HepG2 (cell line): ENCODE measurements around the gene BRD1. TPM values are rescaled to one million over a fixed set of nuclear protein-coding genes. Genes with fewer than 3 reads are reported as not detected.

Experiments used
- ATAC-seq: fragments of 200-7000 bp; cut with Tn5 transposase; 3 replicates; pipeline ENCODE4 v1.9.1; 2020; ENCODE audit warnings: mild to moderate bottlenecking, moderate library complexity
- BruUV-seq: library from RNA; stranded (reverse); fragments of 400-500 nt; replicated peaks from 2 replicates; lab custom pipeline; 2021; lab: Mats Ljungman, UMichigan
- CTCF ChIA-PET: fragments of 300-600 bp; formaldehyde crosslinking; extraction: SDS; loops from one replicate; lab custom pipeline; 2021; ENCODE audit warnings: low total read pairs, inconsistent platforms, low intra/inter-chr PET ratio; lab: Yijun Ruan, JAX
- POLR2A ChIA-PET: fragments of 350-600 bp; sonication (Branson Sonifier 250); formaldehyde crosslinking; loops from one replicate; lab custom pipeline; 2020; ENCODE audit warnings: antibody characterized with exemption, inconsistent platforms; lab: Yijun Ruan, JAX
- DNase-seq: peaks from one replicate; pipeline ENCODE4 v3.0.0-alpha.2; 2015; ENCODE audit warnings: low spot score
- FAIRE-seq: peaks from 3 replicates; lab custom pipeline; 2011; peaks lifted over from hg19 to GRCh38; lab: Jason Lieb, UNC
- H2AFZ ChIP-seq: one replicate; pipeline ENCODE4 v1.6.1; 2011; ENCODE audit warnings: low read length, inconsistent platforms
- H3K27ac ChIP-seq: fragments of 300-600 bp; 3 replicates; pipeline ENCODE4 v1.8.0; 2011; ENCODE audit warnings: mixed run types, mild to moderate bottlenecking, mixed read lengths, low read length, inconsistent platforms; ENCODE audit not compliant: insufficient read depth; ENCODE audit errors: extremely low read length
- H3K27me3 ChIP-seq, 2 experiments: fragments of 200-600 bp in 1 of 2; 2 replicates in 1 of 2; 3 replicates in 1 of 2; pipeline versions ENCODE4 v1.6.0 to v1.8.0; 2011; ENCODE audit warnings: low read length in 2 of 2, mild to moderate bottlenecking in 2 of 2, moderate library complexity in 2 of 2, inconsistent platforms in 1 of 2; ENCODE audit not compliant: insufficient read depth in 2 of 2, control insufficient read depth in 1 of 2
- H3K36me3 ChIP-seq, 2 experiments: fragments of 200-600 bp in 1 of 2; replicated peaks in 1 of 2; 2 replicates in 1 of 2; 3 replicates in 1 of 2; pipeline versions ENCODE4 v1.5.1 to v1.8.0; 2011; ENCODE audit warnings: low read length in 2 of 2, inconsistent platforms in 1 of 2; ENCODE audit not compliant: insufficient read depth in 2 of 2, control insufficient read depth in 1 of 2
- H3K4me1 ChIP-seq: 2 replicates; pipeline ENCODE4 v1.5.1; 2012; ENCODE audit warnings: low read length, inconsistent platforms; ENCODE audit not compliant: insufficient read depth
- H3K4me2 ChIP-seq: 2 replicates; pipeline ENCODE4 v1.6.0; 2011; ENCODE audit warnings: low read depth, low read length, inconsistent platforms
- H3K4me3 ChIP-seq, 3 experiments: fragments of 200-600 bp in 1 of 3; sonication (generic), shearing (Covaris generic) in 1 of 3; replicated peaks in 1 of 3; 2 replicates each; pipeline ENCODE4 v1.5.1; 2011 to 2016; ENCODE audit warnings: low read length in 3 of 3, inconsistent platforms in 2 of 3, low read depth in 2 of 3, mild to moderate bottlenecking in 2 of 3, control low read depth in 1 of 3, mixed read lengths in 1 of 3; ENCODE audit not compliant: insufficient read depth in 1 of 3
- H3K79me2 ChIP-seq: one replicate; pipeline ENCODE4 v1.6.1; 2011; ENCODE audit warnings: low read length, inconsistent platforms; ENCODE audit not compliant: insufficient read depth
- H3K9ac ChIP-seq: 2 replicates; pipeline ENCODE4 v1.6.0; 2011; ENCODE audit warnings: mild to moderate bottlenecking, low read depth, low read length, inconsistent platforms; ENCODE audit not compliant: insufficient read depth
- H3K9me3 ChIP-seq: 2 replicates; pipeline ENCODE4 v1.5.1; 2012; ENCODE audit warnings: mild to moderate bottlenecking, low read length
- H4K20me1 ChIP-seq: 2 replicates; pipeline ENCODE4 v1.6.0; 2011; ENCODE audit warnings: inconsistent platforms, mild to moderate bottlenecking, low read length, moderate library complexity; ENCODE audit not compliant: insufficient read depth
- CCAR2 ChIP-seq: fragments of 200-400 bp; formaldehyde crosslinking; optimal IDR thresholded peaks from 2 replicates; pipeline ENCODE3; 2018; ENCODE audit warnings: low read depth, mild to moderate bottlenecking, low read length, moderate library complexity
- ELF3 ChIP-seq: IDR thresholded peaks from 2 replicates; pipeline ENCODE4 v1.6.1; 2016; ENCODE audit warnings: missing genetic modification reagents, missing compliant biosample characterization
- FOSL2 ChIP-seq: sonication (generic); formaldehyde crosslinking; IDR thresholded peaks from 2 replicates; pipeline ENCODE4 v1.4.0; 2020; ENCODE audit warnings: missing genetic modification reagents
- HMGA1 ChIP-seq: sonication (generic); formaldehyde crosslinking; conservative IDR thresholded peaks from 2 replicates; pipeline ENCODE4 v1.4.0; 2020; ENCODE audit warnings: missing genetic modification reagents
- HOXA3 ChIP-seq: sonication (generic); formaldehyde crosslinking; IDR thresholded peaks from 2 replicates; pipeline ENCODE4 v1.5.0; 2020; ENCODE audit warnings: missing genetic modification reagents
- NFATC3 ChIP-seq: sonication (generic); formaldehyde crosslinking; IDR thresholded peaks from 2 replicates; pipeline ENCODE4 v1.5.1; 2020; ENCODE audit warnings: mild to moderate bottlenecking, missing genetic modification reagents
- SMAD3 ChIP-seq: sonication (generic); formaldehyde crosslinking; IDR thresholded peaks from 2 replicates; pipeline ENCODE4 v1.4.0; 2020; ENCODE audit warnings: missing genetic modification reagents
- SRF ChIP-seq: IDR thresholded peaks from 2 replicates; pipeline ENCODE4 v1.6.1; 2011; ENCODE audit warnings: mild to moderate bottlenecking, low read depth, low read length, moderate library complexity
- STAT5B ChIP-seq: sonication (generic); formaldehyde crosslinking; IDR thresholded peaks from 2 replicates; pipeline ENCODE4 v1.4.0; 2020; ENCODE audit warnings: missing genetic modification reagents
- YEATS4 ChIP-seq: sonication (generic); formaldehyde crosslinking; IDR thresholded peaks from 2 replicates; pipeline ENCODE4 v1.4.0; 2020; ENCODE audit warnings: missing genetic modification reagents, borderline replicate concordance
- ZBTB33 ChIP-seq: sonication (generic); formaldehyde crosslinking; IDR thresholded peaks from 2 replicates; pipeline ENCODE4 v1.4.0; 2020; ENCODE audit warnings: missing genetic modification reagents
- ZNF605 ChIP-seq: sonication (generic); formaldehyde crosslinking; IDR thresholded peaks from 2 replicates; pipeline ENCODE4 v1.8.0; 2022; ENCODE audit warnings: mild to moderate bottlenecking, missing genetic modification reagents
- WGBS: methylation state at CpG from one replicate; pipeline ENCODE4 v1.1.6; 2017; ENCODE audit warnings: low lambda C conversion rate; 5-methylcytosine and 5-hydroxymethylcytosine counted together
- in situ Hi-C: cut with HindIII; loops from 2 replicates; pipeline ENCODE4 v1.10.0; 2017; ENCODE audit warnings: low pct_unique_long_range_greater_than_20kb; ENCODE audit not compliant: extremely low pct_ligation_motif_present
- intact Hi-C: fragments of 100-400 bp; cut with micrococcal nuclease; formaldehyde crosslinking; loops from one replicate; pipeline ENCODE4 v1.10.0; 2022; ENCODE audit not compliant: unreplicated experiment
- polyA plus RNA-seq, 8 experiments: library from polyadenylated mRNA; depleted of rRNA in 3 of 8; stranded (reverse) in 7 of 8; unstranded in 1 of 8; fragments of >200 nt; fragmentation: Illumina TruSeq in 4 of 8; extraction: Trizol in 4 of 8; gene quantifications; 2 replicates each; pipeline versions ENCODE4 v1.2.1 to v1.2.3, GENCODE V29; 2011 to 2016; ENCODE audit warnings: low read depth in 4 of 8, missing spikeins in 1 of 8, mixed read lengths in 1 of 8; ENCODE audit not compliant: insufficient read depth in 1 of 8
- total RNA-seq, 5 experiments: library from RNA; depleted of rRNA; stranded (reverse); fragments of >200 nt; fragmentation: Illumina TruSeq; extraction: Trizol; gene quantifications; 2 replicates each; pipeline ENCODE4 v1.2.3, GENCODE V29; 2016; ENCODE audit warnings: low read depth in 1 of 5
- TF ChIP-seq, protein P1 (sequence below): sonication (generic); formaldehyde crosslinking; IDR thresholded peaks from 2 replicates; pipeline ENCODE4 v1.4.0; 2020; ENCODE audit warnings: missing genetic modification reagents

BRD1 gene
- total and polyA plus RNA-seq, 2 of the 13 experiments (the other 11 are each of a cell fraction or from before 2014, with no cell fraction given): 5.1 to 12.0 TPM

DNA sequence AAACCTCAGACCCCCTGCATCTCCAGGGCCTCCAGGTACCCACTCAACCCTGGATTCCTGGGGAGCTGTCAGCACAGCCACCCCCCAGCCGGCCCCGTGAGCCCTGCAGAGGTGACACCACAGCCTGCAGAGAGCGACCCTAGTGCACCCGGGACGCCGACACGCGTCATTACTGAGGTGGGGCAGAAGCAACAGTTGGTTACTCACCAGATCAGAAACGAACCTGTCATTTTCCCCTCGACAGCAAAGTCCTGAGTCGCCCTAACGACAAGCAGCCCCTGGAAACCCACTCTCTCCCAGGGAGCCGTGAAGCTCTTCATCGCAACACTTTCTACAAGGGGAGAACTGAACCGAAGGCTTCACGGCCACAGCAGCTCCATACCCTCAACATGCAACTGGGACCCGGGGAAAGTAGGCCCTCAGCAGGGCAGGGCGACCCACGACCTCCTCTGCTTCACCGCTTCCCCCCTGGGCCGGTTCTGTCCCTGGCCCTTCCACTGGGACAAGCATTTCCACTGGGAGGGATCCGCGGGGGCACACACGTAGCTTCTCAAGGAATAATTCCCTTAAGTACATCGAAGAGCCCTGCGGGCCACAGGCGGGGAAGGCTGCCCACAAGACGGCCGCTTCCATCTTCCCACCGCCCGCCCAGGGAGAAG, 1.6 kb downstream of the BRD1 start (continued):
- TF ChIP-seq ZNF605 (CRISPR knock-in tag) (no peak), YEATS4 (0 out of 2 replicates have a peak, but pooled peaks have one; percentile 11), CCAR2 (no peak), STAT5B (no peak), SRF (no peak), SMAD3 (CRISPR knock-in tag) (no peak), NFATC3 (CRISPR knock-in tag) (0 out of 2 replicates have a peak, but pooled peaks have one; percentile 20), HOXA3 (CRISPR knock-in tag) (peak; percentile 58)
- TF ChIP-seq, protein P1, sequence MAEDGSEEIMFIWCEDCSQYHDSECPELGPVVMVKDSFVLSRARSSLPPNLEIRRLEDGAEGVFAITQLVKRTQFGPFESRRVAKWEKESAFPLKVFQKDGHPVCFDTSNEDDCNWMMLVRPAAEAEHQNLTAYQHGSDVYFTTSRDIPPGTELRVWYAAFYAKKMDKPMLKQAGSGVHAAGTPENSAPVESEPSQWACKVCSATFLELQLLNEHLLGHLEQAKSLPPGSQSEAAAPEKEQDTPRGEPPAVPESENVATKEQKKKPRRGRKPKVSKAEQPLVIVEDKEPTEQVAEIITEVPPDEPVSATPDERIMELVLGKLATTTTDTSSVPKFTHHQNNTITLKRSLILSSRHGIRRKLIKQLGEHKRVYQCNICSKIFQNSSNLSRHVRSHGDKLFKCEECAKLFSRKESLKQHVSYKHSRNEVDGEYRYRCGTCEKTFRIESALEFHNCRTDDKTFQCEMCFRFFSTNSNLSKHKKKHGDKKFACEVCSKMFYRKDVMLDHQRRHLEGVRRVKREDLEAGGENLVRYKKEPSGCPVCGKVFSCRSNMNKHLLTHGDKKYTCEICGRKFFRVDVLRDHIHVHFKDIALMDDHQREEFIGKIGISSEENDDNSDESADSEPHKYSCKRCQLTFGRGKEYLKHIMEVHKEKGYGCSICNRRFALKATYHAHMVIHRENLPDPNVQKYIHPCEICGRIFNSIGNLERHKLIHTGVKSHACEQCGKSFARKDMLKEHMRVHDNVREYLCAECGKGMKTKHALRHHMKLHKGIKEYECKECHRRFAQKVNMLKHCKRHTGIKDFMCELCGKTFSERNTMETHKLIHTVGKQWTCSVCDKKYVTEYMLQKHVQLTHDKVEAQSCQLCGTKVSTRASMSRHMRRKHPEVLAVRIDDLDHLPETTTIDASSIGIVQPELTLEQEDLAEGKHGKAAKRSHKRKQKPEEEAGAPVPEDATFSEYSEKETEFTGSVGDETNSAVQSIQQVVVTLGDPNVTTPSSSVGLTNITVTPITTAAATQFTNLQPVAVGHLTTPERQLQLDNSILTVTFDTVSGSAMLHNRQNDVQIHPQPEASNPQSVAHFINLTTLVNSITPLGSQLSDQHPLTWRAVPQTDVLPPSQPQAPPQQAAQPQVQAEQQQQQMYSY (CRISPR knock-in tag): 0 out of 2 replicates have a peak, but pooled peaks have one; percentile 22

DNA sequence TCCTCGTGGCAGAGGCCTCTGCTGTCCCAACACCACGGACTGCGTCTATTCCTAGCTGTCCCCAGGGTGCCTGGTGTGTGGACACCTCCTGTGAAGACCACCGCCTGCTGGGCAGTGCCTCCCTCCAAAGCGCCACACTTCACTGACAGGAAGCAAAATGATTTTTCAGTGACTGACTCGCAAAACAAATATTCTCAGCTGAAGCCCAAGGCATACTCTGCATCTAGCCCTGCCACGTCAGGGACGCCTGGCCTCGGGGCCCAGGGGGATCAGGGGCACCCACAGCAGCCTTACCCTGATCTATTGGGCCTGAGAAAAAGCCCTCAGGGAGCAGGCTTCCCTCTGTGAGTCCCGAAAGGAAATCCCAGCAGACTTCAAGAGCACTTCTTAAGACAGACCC, 2.2 kb downstream of the BRD1 start:
- peaks cover 27% of the 10 kb centered on the region for H4K20me1 ChIP-seq
- H3K9ac ChIP-seq: peak overlapping the region; percentile 89
- H3K27me3 ChIP-seq: no peaks in the 10 kb centered on the region; a peak in 1 of 5 replicates
- DNase-seq: peak; percentile 34
- peak overlapping the region; percentile 87 to 99 (median 96) for H3K4me3 ChIP-seq
- H2AFZ ChIP-seq: no peak overlapping the region
- H3K4me1 ChIP-seq: peaks cover 47% of the 10 kb centered on the region
- H3K9me3 ChIP-seq: no peaks in the 10 kb centered on the region
- BruUV-seq: no TSS peak
- H3K27ac ChIP-seq: peak overlapping the region; percentile 7
- H3K4me2 ChIP-seq: peak overlapping the region; percentile 95
- intact Hi-C loops (no loop called here), in situ Hi-C loops (no loop called here)
- H3K79me2 ChIP-seq: peaks cover 64% of the 10 kb centered on the region
- no peak for TF ChIP-seq HMGA1 (CRISPR knock-in tag)
- peak; percentile 98 for TF ChIP-seq ZBTB33
- TF ChIP-seq FOSL2 (CRISPR knock-in tag): peak; percentile 80
- 0 out of 2 replicates have a peak, but pooled peaks have one; percentile 12 for TF ChIP-seq ELF3 (CRISPR knock-in tag)
- peak; percentile 20 for ATAC-seq
- CTCF ChIA-PET: no interaction called here
- 65% methylated on average over 7 of the region's 10 CpGs for WGBS
- FAIRE-seq: no peak
- peaks cover 17 to 38% of the 10 kb centered on the region in 2 experiments for H3K36me3 ChIP-seq
- POLR2A ChIA-PET: interaction anchor here (0.9 to 1.3 kb wide), 4 partner anchors 12 to 121 kb away, joined by 3 to 4 read pairs (median 3); no protein-coding TSS in a partner anchor
